HG03457 (cell line): Measurements from ENCODE around the gene F11R.
"Not testable (repeated sequence)": the region's sequence is repeated elsewhere in the genome, so short reads cannot be mapped to it uniquely, and the experiment has no call there.

Experiments used
- ATAC-seq: cut with Tn5 transposase; IDR thresholded peaks from one replicate; pipeline ENCODE4 v1.9.1; 2021; ENCODE audit warnings: moderate number of reproducible peaks; ENCODE audit not compliant: unreplicated experiment

The F11R gene

GRCh38 chr1:161020509-161021164, at the start of gene F11R:
TSS of gene F11R (minus strand) at chr1:161021152. CDS start at chr1:161021073, 79 bp downstream.
- ATAC-seq: peak; percentile 23

GRCh38 chr1:161069731-161070270, 48.8 kb upstream of the F11R start, which contains the start of gene ARHGAP30:
TSS of gene ARHGAP30 (minus strand) at chr1:161069891. CDS start at chr1:161069624, 267 bp downstream.
- peak; percentile 58 for ATAC-seq

- peak; percentile 3 for ATAC-seq
These were observed 48.3 kb upstream of the F11R start for GRCh38 chr1:161069241-161069640.

- peak; percentile 31 for ATAC-seq
These were observed 47.6 kb upstream of the F11R start for GRCh38 chr1:161068306-161069234.

- no peak for ATAC-seq
These were observed 45.7 kb upstream of the F11R start for GRCh38 chr1:161066694-161067093.

- ATAC-seq: not testable (repeated sequence)
These were observed 44.7 kb upstream of the F11R start for GRCh38 chr1:161065681-161066080.

GRCh38 chr1:161063936-161064335, 43.0 kb upstream of the F11R start:
- not testable (repeated sequence) for ATAC-seq

GRCh38 chr1:161061419-161061818, 40.5 kb upstream of the F11R start:
- no peak for ATAC-seq

- ATAC-seq: no peak
These were observed 38.3 kb upstream of the F11R start for GRCh38 chr1:161059293-161059692.

GRCh38 chr1:161054805-161055204, 33.9 kb upstream of the F11R start:
- no peak for ATAC-seq

GRCh38 chr1:161054232-161054631, 33.3 kb upstream of the F11R start:
- no peak for ATAC-seq

GRCh38 chr1:161052899-161053298, 31.9 kb upstream of the F11R start:
- no peak for ATAC-seq

- ATAC-seq: no peak
These were observed 30.3 kb upstream of the F11R start for GRCh38 chr1:161051219-161051618.

- no peak for ATAC-seq
These were observed 28.2 kb upstream of the F11R start for GRCh38 chr1:161048949-161049722.

GRCh38 chr1:161047436-161048420, 26.8 kb upstream of the F11R start:
- no peak for ATAC-seq

GRCh38 chr1:161046605-161047228, 25.8 kb upstream of the F11R start:
- ATAC-seq: no peak

GRCh38 chr1:161045736-161046604, 25.0 kb upstream of the F11R start, which contains the start of gene USF1:
TSS of gene USF1 (minus strand) at chr1:161045977. CDS start at chr1:161043275, 2,702 bp downstream.
- ATAC-seq: peak; percentile 41
